Mesendoderm (in vitro differentiated cells): ENCODE results near the gene NUDCD2.

Source experiments
- DNase-seq: peaks from one replicate; pipeline ENCODE4 v3.0.0; 2013
- H2AK5ac ChIP-seq: 2 replicates; pipeline ENCODE4 v1.6.1; 2013; ENCODE audit warnings: low read length, inconsistent platforms
- H2BK120ac ChIP-seq: 2 replicates; pipeline ENCODE4 v1.6.1; 2013; ENCODE audit warnings: low read depth, mild to moderate bottlenecking, low read length, moderate library complexity, mixed read lengths
- H2BK15ac ChIP-seq: replicated peaks from 2 replicates; pipeline ENCODE4 v1.6.1; 2013; ENCODE audit warnings: low read depth, mild to moderate bottlenecking, moderate library complexity
- H2BK5ac ChIP-seq: 2 replicates; pipeline ENCODE4 v1.6.1; 2013; ENCODE audit warnings: low read length, inconsistent platforms
- H3K18ac ChIP-seq: 2 replicates; pipeline ENCODE4 v1.6.1; 2013; ENCODE audit warnings: mild to moderate bottlenecking, low read length, mixed read lengths
- H3K23ac ChIP-seq: one replicate; pipeline ENCODE4 v1.6.1; 2013; ENCODE audit warnings: low read length
- H3K27ac ChIP-seq: 2 replicates; pipeline ENCODE4 v1.5.1; 2013; ENCODE audit warnings: low read depth, mild to moderate bottlenecking, inconsistent platforms, low read length, moderate library complexity
- H3K27me3 ChIP-seq: 2 replicates; pipeline ENCODE4 v1.6.1; 2013; ENCODE audit warnings: low read length, control low read depth, mild to moderate bottlenecking, inconsistent platforms; ENCODE audit not compliant: insufficient read depth, poor library complexity
- H3K36me3 ChIP-seq: 2 replicates; pipeline ENCODE4 v1.6.1; 2013; ENCODE audit warnings: low read length, inconsistent platforms; ENCODE audit not compliant: control insufficient read depth, insufficient read depth
- H3K4ac ChIP-seq: one replicate; pipeline ENCODE4 v1.6.1; 2013; ENCODE audit warnings: low read depth, mild to moderate bottlenecking, low read length, moderate library complexity
- H3K4me1 ChIP-seq: 2 replicates; pipeline ENCODE4 v1.6.1; 2013; ENCODE audit warnings: low read depth, low read length, inconsistent platforms; ENCODE audit not compliant: control insufficient read depth
- H3K4me2 ChIP-seq: 2 replicates; pipeline ENCODE4 v1.6.1; 2013; ENCODE audit warnings: low read length
- H3K4me3 ChIP-seq: 2 replicates; pipeline ENCODE4 v1.5.1; 2013; ENCODE audit warnings: mild to moderate bottlenecking, low read length
- H3K56ac ChIP-seq: one replicate; pipeline ENCODE4 v1.6.1; 2013; ENCODE audit warnings: low read length
- H3K79me1 ChIP-seq: 2 replicates; pipeline ENCODE4 v1.6.1; 2013; ENCODE audit warnings: low read length, inconsistent platforms
- H3K79me2 ChIP-seq: 2 replicates; pipeline ENCODE4 v1.6.1; 2013; ENCODE audit warnings: mild to moderate bottlenecking, low read length; ENCODE audit not compliant: control insufficient read depth, insufficient read depth
- H3K9ac ChIP-seq: 2 replicates; pipeline ENCODE4 v1.6.1; 2013; ENCODE audit warnings: low read length, inconsistent platforms
- H4K5ac ChIP-seq: one replicate; pipeline ENCODE4 v1.6.1; 2013; ENCODE audit warnings: low read length
- H4K8ac ChIP-seq: one replicate; pipeline ENCODE4 v1.6.1; 2013; ENCODE audit warnings: low read depth, mild to moderate bottlenecking, control low read depth, low read length, moderate library complexity
- WGBS: extraction: QIAGEN DNeasy Blood & Tissue Kit; methylation state at CpG from one replicate; pipeline ENCODE4 v1.1.7; 2013; ENCODE audit warnings: low lambda C conversion rate, missing lambda C conversion rate; ENCODE audit not compliant: insufficient coverage; ENCODE audit errors: extremely low coverage; 5-methylcytosine and 5-hydroxymethylcytosine counted together

NUDCD2 gene

DNA sequence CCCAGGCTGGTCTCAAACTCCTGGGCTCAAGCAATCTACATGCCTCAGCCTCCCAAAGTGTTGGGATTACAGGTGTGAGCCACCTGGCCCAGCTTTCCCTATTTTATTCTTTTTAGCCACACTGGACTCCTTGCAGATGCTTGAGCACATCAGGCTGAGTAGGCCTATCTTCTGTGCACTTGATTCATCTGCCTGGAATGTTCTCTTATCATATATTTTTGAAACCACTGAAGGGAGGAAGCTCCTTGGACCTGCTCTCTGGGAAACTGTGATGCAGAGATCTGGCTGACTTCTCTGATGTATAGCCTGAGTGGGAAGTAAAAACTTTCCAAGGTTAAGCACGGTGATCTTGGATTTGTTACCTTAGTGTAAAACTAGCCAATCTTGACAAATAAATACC, 39.0 kb upstream of the NUDCD2 start:
- Histone ChIP-seq H2BK15ac (no peak overlapping the region), H3K79me2 (no peaks in the 10 kb centered on the region), H3K56ac (no peak overlapping the region), H2BK120ac (no peak overlapping the region), H3K27me3 (no peaks in the 10 kb centered on the region), H3K36me3 (no peaks in the 10 kb centered on the region), H4K5ac (no peak overlapping the region), H3K4me1 (no peaks in the 10 kb centered on the region), H3K79me1 (no peaks in the 10 kb centered on the region), H3K4me2 (no peak overlapping the region), H3K27ac (no peak overlapping the region), H4K8ac (no peak overlapping the region), H3K4me3 (no peak overlapping the region), H3K4ac (no peak overlapping the region), H3K9ac (no peak overlapping the region), H2BK5ac (no peak overlapping the region), H3K23ac (no peak overlapping the region), H2AK5ac (no peak overlapping the region), H3K18ac (no peak overlapping the region)
- no CpG with 5 or more reads among the region's 1 CpG for WGBS
- no peak for DNase-seq

DNA sequence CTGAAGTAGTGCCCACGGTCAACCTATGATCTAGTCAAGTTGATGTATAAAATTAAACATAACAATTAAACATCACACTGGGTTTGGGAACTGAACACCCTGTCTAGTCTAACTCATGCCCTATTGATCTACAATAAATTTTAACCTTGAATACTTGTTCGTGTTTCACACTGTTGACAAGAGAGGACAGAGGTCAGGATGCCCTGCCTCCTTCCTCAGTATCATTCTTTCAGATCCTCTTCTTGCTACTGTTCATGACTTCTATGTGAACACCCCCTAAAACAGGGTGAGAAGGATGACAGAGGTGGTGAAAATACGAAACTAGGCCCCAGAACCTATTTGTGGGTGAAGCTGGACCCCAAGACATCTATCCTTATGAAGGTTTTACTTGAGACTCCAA, 37.4 kb upstream of the NUDCD2 start:
- H3K23ac ChIP-seq = no peak overlapping the region
- WGBS = no CpG with 5 or more reads among the region's 3 CpGs
- no peaks in the 10 kb centered on the region for H3K27me3 ChIP-seq
- H3K56ac ChIP-seq = no peak overlapping the region
- no peaks in the 10 kb centered on the region for H3K36me3 ChIP-seq
- no peak overlapping the region for H3K4me2 ChIP-seq
- no peak overlapping the region for H3K27ac ChIP-seq
- H2BK5ac ChIP-seq = no peak overlapping the region
- no peak overlapping the region for H4K8ac ChIP-seq
- no peak overlapping the region for H2BK120ac ChIP-seq
- H3K4me3 ChIP-seq = no peak overlapping the region
- H3K79me1 ChIP-seq = no peaks in the 10 kb centered on the region
- H3K9ac ChIP-seq = no peak overlapping the region
- H3K4ac ChIP-seq = no peak overlapping the region
- no peaks in the 10 kb centered on the region for H3K79me2 ChIP-seq
- no peak for DNase-seq
- no peaks in the 10 kb centered on the region for H3K4me1 ChIP-seq
- no peak overlapping the region for H2BK15ac ChIP-seq
- H2AK5ac ChIP-seq = no peak overlapping the region
- H3K18ac ChIP-seq = no peak overlapping the region
- H4K5ac ChIP-seq = no peak overlapping the region

DNA sequence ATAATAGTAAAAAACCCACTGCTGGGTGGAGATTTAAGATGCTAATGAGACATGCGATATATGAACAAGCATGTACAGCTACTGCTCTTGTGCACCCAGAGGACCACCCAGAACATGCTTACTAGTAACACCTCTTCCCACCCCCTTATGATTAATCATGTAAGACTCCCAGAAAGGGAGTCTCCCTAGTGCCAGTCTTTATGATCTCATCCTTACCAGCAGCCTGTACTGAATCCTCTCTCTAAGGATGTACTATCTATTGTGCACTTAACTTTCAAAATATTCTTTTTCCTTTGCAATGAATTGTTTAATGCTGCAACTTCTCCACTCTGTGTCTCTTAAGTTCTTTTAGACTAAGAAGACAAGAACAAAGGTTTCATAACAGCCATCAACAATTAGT, 36.4 kb upstream of the NUDCD2 start:
- H3K23ac ChIP-seq = no peak overlapping the region
- H4K5ac ChIP-seq = no peak overlapping the region
- no peak overlapping the region for H3K9ac ChIP-seq
- no peak overlapping the region for H4K8ac ChIP-seq
- no peak overlapping the region for H3K4me2 ChIP-seq
- no peak overlapping the region for H2BK15ac ChIP-seq
- no peak overlapping the region for H3K4me3 ChIP-seq
- H2AK5ac ChIP-seq = no peak overlapping the region
- no peaks in the 10 kb centered on the region for H3K79me2 ChIP-seq
- H3K27me3 ChIP-seq = no peaks in the 10 kb centered on the region
- no CpG with 5 or more reads among the region's 1 CpG for WGBS
- H3K27ac ChIP-seq = no peak overlapping the region
- H3K18ac ChIP-seq = no peak overlapping the region
- no peak overlapping the region for H2BK120ac ChIP-seq
- no peaks in the 10 kb centered on the region for H3K4me1 ChIP-seq
- H3K36me3 ChIP-seq = no peaks in the 10 kb centered on the region
- no peak for DNase-seq
- H3K56ac ChIP-seq = no peak overlapping the region
- H3K4ac ChIP-seq = no peak overlapping the region
- H3K79me1 ChIP-seq = no peaks in the 10 kb centered on the region
- no peak overlapping the region for H2BK5ac ChIP-seq

DNA sequence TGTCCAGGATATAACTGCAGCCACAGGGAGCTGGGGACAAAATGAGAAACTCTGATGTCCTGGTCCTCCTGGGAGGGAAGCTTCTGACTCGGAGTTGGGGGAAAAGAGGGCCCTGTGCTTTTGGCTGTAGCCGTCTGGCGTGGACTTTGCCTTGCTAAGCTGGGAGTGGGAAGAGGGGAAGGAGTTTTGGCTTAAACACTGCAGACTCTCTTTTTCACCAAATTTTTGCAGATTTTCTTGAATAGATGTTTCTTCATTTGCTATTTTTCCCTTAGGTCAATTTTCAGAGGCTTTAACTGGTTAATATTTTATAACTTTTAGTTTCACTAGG, 29.8 kb upstream of the NUDCD2 start:
- Histone ChIP-seq H3K79me2 (no peaks in the 10 kb centered on the region), H4K5ac (no peak overlapping the region), H3K4me3 (no peak overlapping the region), H3K4ac (no peak overlapping the region), H3K4me2 (no peak overlapping the region), H2BK15ac (no peak overlapping the region), H4K8ac (no peak overlapping the region), H2BK5ac (no peak overlapping the region), H3K27me3 (no peaks in the 10 kb centered on the region), H3K23ac (no peak overlapping the region), H3K27ac (no peak overlapping the region), H3K56ac (no peak overlapping the region), H3K4me1 (no peaks in the 10 kb centered on the region), H2BK120ac (no peak overlapping the region), H3K79me1 (no peaks in the 10 kb centered on the region), H3K36me3 (no peaks in the 10 kb centered on the region), H3K18ac (no peak overlapping the region), H2AK5ac (no peak overlapping the region), H3K9ac (peak overlapping the region; percentile 3)
- DNase-seq = no peak
- WGBS = no CpG with 5 or more reads among the region's 3 CpGs

DNA sequence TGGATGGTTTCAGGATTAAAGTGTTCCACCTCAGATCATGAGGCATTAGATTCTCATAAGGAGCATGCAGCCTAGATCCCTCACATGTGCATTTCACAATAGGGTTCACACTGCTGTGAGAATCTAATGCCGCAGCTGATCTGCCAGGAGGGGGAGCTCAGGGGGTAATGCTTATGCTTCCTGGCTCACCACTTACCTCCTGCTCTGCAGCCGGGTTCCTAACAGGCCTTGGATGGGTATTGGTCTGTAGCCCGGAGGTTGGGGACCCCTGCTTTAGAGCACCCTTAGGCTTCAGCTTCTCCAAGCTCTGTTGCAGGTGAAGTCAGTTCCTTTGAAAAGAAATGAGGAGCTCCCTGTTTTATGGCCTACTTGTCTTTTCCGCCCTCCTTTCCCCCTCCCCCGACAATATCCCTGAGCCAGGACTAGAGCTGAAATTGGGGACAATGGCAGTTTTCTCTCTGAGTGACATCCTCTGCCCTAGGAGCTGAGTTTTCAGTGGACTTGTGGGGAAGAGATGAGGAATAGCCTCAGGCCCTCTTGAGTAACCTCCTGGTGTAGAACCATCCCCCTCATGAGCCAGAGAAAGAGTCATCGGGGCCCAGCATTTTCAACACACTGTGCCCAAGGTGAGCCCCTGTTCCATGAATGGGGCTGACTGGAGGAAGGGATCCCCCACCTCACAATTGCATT, 29.3 kb upstream of the NUDCD2 start:
- DNase-seq = peak; percentile 87
- no peak overlapping the region for H2AK5ac ChIP-seq

DNA sequence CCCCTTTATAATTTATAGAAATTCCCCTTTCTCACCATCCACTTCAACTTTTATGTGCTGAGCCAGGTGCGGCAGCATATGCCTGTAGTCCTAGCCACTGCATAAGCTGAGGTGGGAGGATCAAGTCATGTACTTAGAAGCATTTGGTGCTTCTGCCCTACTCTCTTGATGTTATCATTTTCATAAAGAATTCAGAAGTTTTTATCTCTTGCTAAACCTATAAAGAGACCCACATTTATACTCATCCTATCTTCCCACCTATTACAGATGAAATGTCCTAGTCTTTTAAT, 19.0 kb upstream of the NUDCD2 start:
- Histone ChIP-seq H3K36me3 (no peaks in the 10 kb centered on the region), H2BK15ac (no peak overlapping the region), H3K23ac (no peak overlapping the region), H3K79me1 (no peaks in the 10 kb centered on the region), H2AK5ac (no peak overlapping the region), H2BK5ac (no peak overlapping the region), H3K9ac (no peak overlapping the region), H3K79me2 (no peaks in the 10 kb centered on the region), H4K5ac (no peak overlapping the region), H3K4me1 (no peaks in the 10 kb centered on the region), H3K27me3 (no peaks in the 10 kb centered on the region), H3K4ac (no peak overlapping the region), H3K4me3 (no peak overlapping the region), H2BK120ac (no peak overlapping the region), H3K56ac (no peak overlapping the region), H3K27ac (no peak overlapping the region), H4K8ac (no peak overlapping the region), H3K4me2 (no peak overlapping the region), H3K18ac (no peak overlapping the region)
- WGBS = no CpG with 5 or more reads among the region's 1 CpG
- DNase-seq = no peak

More for the DNA sequence above, 29.3 kb upstream of the NUDCD2 start:
- H4K8ac ChIP-seq = no peak overlapping the region
- no peaks in the 10 kb centered on the region for H3K79me2 ChIP-seq
- no peak overlapping the region for H3K18ac ChIP-seq
- peak overlapping the region; percentile 50 for H3K56ac ChIP-seq
- no peak overlapping the region for H2BK120ac ChIP-seq
- no peak overlapping the region for H3K4ac ChIP-seq
- H3K36me3 ChIP-seq = no peaks in the 10 kb centered on the region
- H3K4me3 ChIP-seq = no peak overlapping the region
- WGBS = no CpG with 5 or more reads among the region's 6 CpGs
- H4K5ac ChIP-seq = no peak overlapping the region
- H2BK15ac ChIP-seq = no peak overlapping the region
- no peaks in the 10 kb centered on the region for H3K79me1 ChIP-seq
- no peak overlapping the region for H3K9ac ChIP-seq
- no peaks in the 10 kb centered on the region for H3K4me1 ChIP-seq
- no peak overlapping the region for H3K23ac ChIP-seq
- no peaks in the 10 kb centered on the region for H3K27me3 ChIP-seq
- H3K27ac ChIP-seq = no peak overlapping the region
- no peak overlapping the region for H3K4me2 ChIP-seq
- H2BK5ac ChIP-seq = no peak overlapping the region
